ENCODE data around the gene PIGT. TPM values are rescaled to one million over a fixed set of nuclear protein-coding genes. Genes with fewer than 3 reads are reported as not detected.

PIGT gene
- total and polyA plus RNA-seq, 2 of the 13 experiments (the other 11 are each of a cell fraction or from before 2014, with no cell fraction given), result 65.9 to 74.1 TPM

DNA sequence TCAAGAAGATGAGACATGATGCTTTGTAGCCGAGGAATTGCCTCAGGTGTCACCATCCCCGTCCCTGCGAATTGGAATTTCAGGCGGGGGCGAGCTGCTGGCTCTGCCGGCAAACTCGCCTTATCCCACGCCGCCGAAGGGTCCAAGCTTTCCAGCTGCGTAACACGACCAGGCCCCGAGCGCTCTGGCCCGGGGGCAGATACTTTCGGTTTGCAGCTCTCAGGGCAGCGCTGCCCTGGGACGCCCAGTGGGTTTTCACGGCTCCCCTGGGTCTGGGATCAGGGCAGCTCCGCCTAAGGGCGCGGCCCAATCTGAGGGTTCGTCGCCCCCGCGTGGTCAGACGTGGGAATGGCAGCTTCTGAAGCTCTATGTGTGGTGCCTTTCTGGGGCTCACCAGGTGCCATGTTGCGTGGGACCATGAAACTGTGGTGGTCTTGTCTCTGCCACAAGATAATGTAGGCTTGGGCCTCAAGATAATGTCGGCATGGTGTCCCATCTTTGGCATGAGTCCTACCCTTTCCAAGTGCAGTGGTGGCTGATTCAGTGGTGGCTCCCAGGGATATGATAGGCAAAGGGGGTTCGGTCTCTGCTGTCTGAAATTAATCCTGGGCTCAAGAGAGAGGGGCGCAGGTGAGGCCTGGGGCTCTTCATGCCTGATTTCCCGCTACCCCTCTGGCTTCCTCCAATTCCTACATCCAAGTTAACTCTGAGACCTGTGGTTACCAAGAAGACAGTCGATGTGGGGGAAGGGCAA, 21.0 kb downstream of the PIGT start (continued):
- TF ChIP-seq FOXP1 (IDR thresholded peaks at IDR 0.05) (no peak), FOXP1 (CRISPR knock-in tag; IDR thresholded peaks at IDR 0.05) (no peak), TOPORS (CRISPR knock-in tag; IDR thresholded peaks at IDR 0.05) (peak; percentile 80; the same call in 1 of the 2 replicates), TSC22D2 (CRISPR knock-in tag; IDR thresholded peaks at IDR 0.05; ENCODE audit: borderline replicate concordance) (peak; percentile 92; the same call in 1 of the 2 replicates), BORCS8-MEF2B (CRISPR knock-in tag; IDR thresholded peaks at IDR 0.05) (peak; percentile 95), BHLHE40 (IDR thresholded peaks at IDR 0.05; ENCODE audit: low read length) (peak; percentile 37; the same call in 1 of the 2 replicates), ZNF354B (CRISPR knock-in tag; IDR thresholded peaks at IDR 0.05) (no peak), GTF2F1 (IDR thresholded peaks at IDR 0.05; ENCODE audit: low read length) (no peak), ZNF34 (CRISPR knock-in tag; IDR thresholded peaks at IDR 0.05; ENCODE audit: borderline replicate concordance) (0 out of 2 replicates have a peak, but pooled peaks have one; percentile 79), ZNF432 (CRISPR knock-in tag; IDR thresholded peaks at IDR 0.05; ENCODE audit: borderline replicate concordance) (no peak), NFKB2 (CRISPR knock-in tag; IDR thresholded peaks at IDR 0.05; ENCODE audit: borderline replicate concordance) (peak; percentile 80; the same call in 1 of the 2 replicates), ZBTB20 (CRISPR knock-in tag; IDR thresholded peaks at IDR 0.05; ENCODE audit: borderline replicate concordance, low read depth) (peak; percentile 50; the same call in 1 of the 2 replicates), RFX5 (IDR thresholded peaks at IDR 0.05; ENCODE audit: low read depth, low read length) (no peak), ZMYM2 (CRISPR knock-in tag; IDR thresholded peaks at IDR 0.05) (no peak), AGO1 (IDR thresholded peaks at IDR 0.05; ENCODE audit: low read depth, low read length, poor library complexity, severe bottlenecking) (peak; percentile 84), ZSCAN31 (CRISPR knock-in tag; IDR thresholded peaks at IDR 0.05; ENCODE audit: low read depth) (peak; percentile 88), KLF9 (CRISPR knock-in tag; IDR thresholded peaks at IDR 0.05; ENCODE audit: low read depth) (no peak), CENPT (CRISPR knock-in tag; IDR thresholded peaks at IDR 0.05; ENCODE audit: low read depth) (no peak), ZNF460 (CRISPR knock-in tag; IDR thresholded peaks at IDR 0.05; ENCODE audit: borderline replicate concordance) (no peak), NAIF1 (CRISPR knock-in tag; IDR thresholded peaks at IDR 0.05; ENCODE audit: borderline replicate concordance) (no peak), MYNN (CRISPR knock-in tag; IDR thresholded peaks at IDR 0.05; ENCODE audit: low read depth) (0 out of 2 replicates have a peak, but pooled peaks have one; percentile 49), ZNF274 (CRISPR knock-in tag; IDR thresholded peaks at IDR 0.05) (peak; percentile 88; the same call in 1 of the 2 replicates), ZNF251 (CRISPR knock-in tag; IDR thresholded peaks at IDR 0.05) (0 out of 2 replicates have a peak, but pooled peaks have one; percentile 49), ZNF703 (CRISPR knock-in tag; IDR thresholded peaks at IDR 0.05; ENCODE audit: borderline replicate concordance) (no peak)
- TF ChIP-seq, protein P1, sequence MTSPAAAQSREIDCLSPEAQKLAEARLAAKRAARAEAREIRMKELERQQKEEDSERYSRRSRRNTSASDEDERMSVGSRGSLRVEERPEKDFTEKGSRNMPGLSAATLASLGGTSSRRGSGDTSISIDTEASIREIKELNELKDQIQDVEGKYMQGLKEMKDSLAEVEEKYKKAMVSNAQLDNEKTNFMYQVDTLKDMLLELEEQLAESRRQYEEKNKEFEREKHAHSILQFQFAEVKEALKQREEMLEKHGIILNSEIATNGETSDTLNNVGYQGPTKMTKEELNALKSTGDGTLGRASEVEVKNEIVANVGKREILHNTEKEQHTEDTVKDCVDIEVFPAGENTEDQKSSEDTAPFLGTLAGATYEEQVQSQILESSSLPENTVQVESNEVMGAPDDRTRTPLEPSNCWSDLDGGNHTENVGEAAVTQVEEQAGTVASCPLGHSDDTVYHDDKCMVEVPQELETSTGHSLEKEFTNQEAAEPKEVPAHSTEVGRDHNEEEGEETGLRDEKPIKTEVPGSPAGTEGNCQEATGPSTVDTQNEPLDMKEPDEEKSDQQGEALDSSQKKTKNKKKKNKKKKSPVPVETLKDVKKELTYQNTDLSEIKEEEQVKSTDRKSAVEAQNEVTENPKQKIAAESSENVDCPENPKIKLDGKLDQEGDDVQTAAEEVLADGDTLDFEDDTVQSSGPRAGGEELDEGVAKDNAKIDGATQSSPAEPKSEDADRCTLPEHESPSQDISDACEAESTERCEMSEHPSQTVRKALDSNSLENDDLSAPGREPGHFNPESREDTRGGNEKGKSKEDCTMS (CRISPR knock-in tag; conservative IDR thresholded peaks at IDR 0.05), result no peak
- TF ChIP-seq, protein P2, sequence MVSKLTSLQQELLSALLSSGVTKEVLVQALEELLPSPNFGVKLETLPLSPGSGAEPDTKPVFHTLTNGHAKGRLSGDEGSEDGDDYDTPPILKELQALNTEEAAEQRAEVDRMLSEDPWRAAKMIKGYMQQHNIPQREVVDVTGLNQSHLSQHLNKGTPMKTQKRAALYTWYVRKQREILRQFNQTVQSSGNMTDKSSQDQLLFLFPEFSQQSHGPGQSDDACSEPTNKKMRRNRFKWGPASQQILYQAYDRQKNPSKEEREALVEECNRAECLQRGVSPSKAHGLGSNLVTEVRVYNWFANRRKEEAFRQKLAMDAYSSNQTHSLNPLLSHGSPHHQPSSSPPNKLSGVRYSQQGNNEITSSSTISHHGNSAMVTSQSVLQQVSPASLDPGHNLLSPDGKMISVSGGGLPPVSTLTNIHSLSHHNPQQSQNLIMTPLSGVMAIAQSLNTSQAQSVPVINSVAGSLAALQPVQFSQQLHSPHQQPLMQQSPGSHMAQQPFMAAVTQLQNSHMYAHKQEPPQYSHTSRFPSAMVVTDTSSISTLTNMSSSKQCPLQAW (CRISPR knock-in tag; IDR thresholded peaks at IDR 0.05), result peak; percentile 95
- TF ChIP-seq, protein P3, sequence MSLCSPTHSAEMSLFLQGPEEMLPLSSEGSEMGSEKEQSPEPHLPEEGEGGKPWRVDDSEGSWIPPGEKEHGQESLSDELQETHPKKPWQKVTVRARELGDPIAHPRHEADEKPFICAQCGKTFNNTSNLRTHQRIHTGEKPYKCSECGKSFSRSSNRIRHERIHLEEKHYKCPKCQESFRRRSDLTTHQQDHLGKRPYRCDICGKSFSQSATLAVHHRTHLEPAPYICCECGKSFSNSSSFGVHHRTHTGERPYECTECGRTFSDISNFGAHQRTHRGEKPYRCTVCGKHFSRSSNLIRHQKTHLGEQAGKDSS (CRISPR knock-in tag; IDR thresholded peaks at IDR 0.05; ENCODE audit: borderline replicate concordance, low read depth), result peak; percentile 70; the same call in 1 of the 2 replicates

All from HepG2 (cell line).